HCT116 (cell line): ENCODE data around the gene HSD17B12. TPM values are rescaled to one million over a fixed set of nuclear protein-coding genes. Genes with fewer than 3 reads are reported as not detected.

ENCODE experiments used
- ATAC-seq: fragments of 200-7000 bp; cut with Tn5 transposase; 2 replicates; pipeline ENCODE4 v1.9.1; 2020; ENCODE audit warnings: mild to moderate bottlenecking, moderate library complexity
- BruUV-seq: library from RNA; stranded (reverse); fragments of 400-500 nt; replicated peaks from 2 replicates; lab custom pipeline; 2021; lab: Mats Ljungman, UMichigan
- CTCF ChIA-PET: fragments of 300-600 bp; sonication (Branson Sonifier 250); formaldehyde crosslinking; loops from one replicate; lab custom pipeline; 2021; ENCODE audit warnings: antibody characterized with exemption; lab: Charles Lee
- POLR2A ChIA-PET: fragments of 300-600, 350-600 bp; sonication (Branson Sonifier 250); formaldehyde crosslinking; loops from one replicate; lab custom pipeline; 2021; ENCODE audit warnings: antibody characterized with exemption; lab: Charles Lee
- RAD21 ChIA-PET, 2 experiments: fragments of 300-600 bp; sonication (Branson Sonifier 250); formaldehyde crosslinking; loops; one replicate each; lab custom pipeline; 2023; ENCODE audit warnings: low total read pairs in 2 of 2; ENCODE audit not compliant: uncharacterized antibody in 2 of 2, unreplicated experiment in 2 of 2, low non-redundant PET in 1 of 2; lab: Charles Lee
- DNase-seq: peaks from one replicate; pipeline ENCODE4 v3.0.0-alpha.2; 2010; ENCODE audit warnings: low read depth, low spot score
- H2AFZ ChIP-seq: fragments of 200-600 bp; shearing (Covaris generic), sonication (generic); 2 replicates; pipeline ENCODE4 v1.6.1; 2017; ENCODE audit warnings: low read depth, mixed run types, mixed read lengths, antibody characterized with exemption, low read length; ENCODE audit not compliant: poor library complexity, severe bottlenecking
- H3K27ac ChIP-seq: 2 replicates; pipeline ENCODE4 v1.5.1; 2012; ENCODE audit warnings: low read depth, low read length
- H3K27me3 ChIP-seq: fragments of 200-600 bp; sonication (generic); 2 replicates; pipeline ENCODE4 v1.6.1; 2016; ENCODE audit warnings: mixed run types, low read length, mixed read lengths; ENCODE audit not compliant: insufficient read depth
- H3K36me3 ChIP-seq, 2 experiments: fragments of 200-500 bp in 1 of 2; fragments of 200-600 bp in 1 of 2; sonication (Bioruptor generic) in 1 of 2; sonication (generic) in 1 of 2; 2 replicates each; pipeline versions ENCODE4 v1.5.1 to v1.6.1; 2014 to 2016; ENCODE audit warnings: low read length in 2 of 2, inconsistent platforms in 1 of 2, mixed read lengths in 1 of 2, mixed run types in 1 of 2; ENCODE audit not compliant: insufficient read depth in 2 of 2, control insufficient read depth in 1 of 2
- H3K4me1 ChIP-seq, 2 experiments: fragments of 200-600 bp in 1 of 2; sonication (generic) in 1 of 2; 2 replicates each; pipeline versions ENCODE4 v1.5.1 to v1.6.1; 2012 to 2017; ENCODE audit warnings: low read length in 2 of 2, inconsistent platforms in 1 of 2, mild to moderate bottlenecking in 1 of 2, mixed read lengths in 1 of 2, mixed run types in 1 of 2, moderate library complexity in 1 of 2; ENCODE audit not compliant: insufficient read depth in 2 of 2, control insufficient read depth in 1 of 2
- H3K4me2 ChIP-seq: fragments of 200-600 bp; sonication (generic); 2 replicates; pipeline ENCODE4 v1.6.1; 2017; ENCODE audit warnings: mixed run types, low read length, mixed read lengths
- H3K4me3 ChIP-seq, 2 experiments: fragments of 200-600 bp in 1 of 2; sonication (generic) in 1 of 2; replicated peaks in 1 of 2; 2 replicates each; pipeline ENCODE4 v1.5.1; 2011 to 2016; ENCODE audit warnings: low read length in 2 of 2, control low read depth in 1 of 2, low read depth in 1 of 2, mild to moderate bottlenecking in 1 of 2, mixed read lengths in 1 of 2, mixed run types in 1 of 2
- H3K79me2 ChIP-seq: fragments of 200-600 bp; sonication (generic); 2 replicates; pipeline ENCODE4 v1.6.1; 2017; ENCODE audit warnings: mild to moderate bottlenecking, mixed run types, low read length, moderate library complexity, mixed read lengths; ENCODE audit not compliant: insufficient read depth
- H3K9ac ChIP-seq: fragments of 200-600 bp; sonication (generic); 2 replicates; pipeline ENCODE4 v1.6.1; 2016; ENCODE audit warnings: low read length, mixed read lengths
- H3K9me2 ChIP-seq: fragments of 200-600 bp; sonication (generic), shearing (Covaris generic); 2 replicates; pipeline ENCODE4 v1.6.1; 2017; ENCODE audit warnings: mixed run types, mild to moderate bottlenecking, moderate library complexity; ENCODE audit not compliant: insufficient read depth
- H3K9me3 ChIP-seq, 2 experiments: fragments of 200-500 bp in 1 of 2; fragments of 200-600 bp in 1 of 2; sonication (Bioruptor generic) in 1 of 2; sonication (generic) in 1 of 2; 2 replicates each; pipeline ENCODE4 v1.6.1; 2014 to 2017; ENCODE audit warnings: low read length in 2 of 2, mixed read lengths in 2 of 2, inconsistent platforms in 1 of 2, low read depth in 1 of 2, mild to moderate bottlenecking in 1 of 2, mixed run types in 1 of 2, moderate library complexity in 1 of 2; ENCODE audit not compliant: control insufficient read depth in 1 of 2, insufficient read depth in 1 of 2
- H4K20me1 ChIP-seq: fragments of 200-600 bp; sonication (generic), shearing (Covaris generic); 2 replicates; pipeline ENCODE4 v1.6.1; 2017; ENCODE audit warnings: mixed run types, mild to moderate bottlenecking, moderate library complexity; ENCODE audit not compliant: insufficient read depth
- JUND ChIP-seq: IDR thresholded peaks from 2 replicates; pipeline ENCODE4 v1.6.1; 2012
- YY1 ChIP-seq: IDR thresholded peaks from 2 replicates; pipeline ENCODE4 v1.6.1; 2011; ENCODE audit warnings: low read length, low read depth, moderate library complexity, mild to moderate bottlenecking; ENCODE audit not compliant: insufficient replicate concordance; ENCODE audit errors: extremely low read depth
- intact Hi-C: fragments of 100-400 bp; cut with micrococcal nuclease; formaldehyde crosslinking; loops from 2 replicates; pipeline ENCODE4 v1.10.0; 2022
- total RNA-seq: library from RNA; stranded (reverse); gene quantifications from one replicate; pipeline ENCODE4 v1.2.1, GENCODE V29; 2021; ENCODE audit not compliant: unreplicated experiment
- TF ChIP-seq, protein P1 (sequence below): IDR thresholded peaks from 2 replicates; pipeline ENCODE4 v1.6.1; 2012; ENCODE audit warnings: low read depth

Gene HSD17B12
- total RNA-seq, 1 experiment from 2014 or later, result 83.7 TPM

DNA sequence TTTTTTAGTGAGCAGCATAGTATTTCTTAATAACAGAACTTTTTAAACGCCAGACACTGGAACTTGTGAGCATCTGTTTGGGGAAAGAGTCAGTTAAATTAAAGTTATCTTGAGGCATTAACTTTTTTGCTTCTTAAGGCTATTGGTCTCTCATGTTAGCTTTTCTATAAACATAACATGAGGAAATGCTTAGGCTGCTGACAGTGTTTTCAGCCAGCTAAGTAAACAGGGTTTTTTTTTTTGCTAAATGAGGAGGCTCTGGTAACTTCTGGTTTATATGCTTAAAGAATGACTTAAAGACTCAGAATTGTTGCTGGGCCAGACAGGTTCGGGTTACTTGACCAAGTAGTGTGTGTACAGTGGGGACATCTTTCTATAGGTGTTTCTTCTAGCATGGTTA, 104.3 kb downstream of the HSD17B12 start (continued):
- TF ChIP-seq, protein P1, sequence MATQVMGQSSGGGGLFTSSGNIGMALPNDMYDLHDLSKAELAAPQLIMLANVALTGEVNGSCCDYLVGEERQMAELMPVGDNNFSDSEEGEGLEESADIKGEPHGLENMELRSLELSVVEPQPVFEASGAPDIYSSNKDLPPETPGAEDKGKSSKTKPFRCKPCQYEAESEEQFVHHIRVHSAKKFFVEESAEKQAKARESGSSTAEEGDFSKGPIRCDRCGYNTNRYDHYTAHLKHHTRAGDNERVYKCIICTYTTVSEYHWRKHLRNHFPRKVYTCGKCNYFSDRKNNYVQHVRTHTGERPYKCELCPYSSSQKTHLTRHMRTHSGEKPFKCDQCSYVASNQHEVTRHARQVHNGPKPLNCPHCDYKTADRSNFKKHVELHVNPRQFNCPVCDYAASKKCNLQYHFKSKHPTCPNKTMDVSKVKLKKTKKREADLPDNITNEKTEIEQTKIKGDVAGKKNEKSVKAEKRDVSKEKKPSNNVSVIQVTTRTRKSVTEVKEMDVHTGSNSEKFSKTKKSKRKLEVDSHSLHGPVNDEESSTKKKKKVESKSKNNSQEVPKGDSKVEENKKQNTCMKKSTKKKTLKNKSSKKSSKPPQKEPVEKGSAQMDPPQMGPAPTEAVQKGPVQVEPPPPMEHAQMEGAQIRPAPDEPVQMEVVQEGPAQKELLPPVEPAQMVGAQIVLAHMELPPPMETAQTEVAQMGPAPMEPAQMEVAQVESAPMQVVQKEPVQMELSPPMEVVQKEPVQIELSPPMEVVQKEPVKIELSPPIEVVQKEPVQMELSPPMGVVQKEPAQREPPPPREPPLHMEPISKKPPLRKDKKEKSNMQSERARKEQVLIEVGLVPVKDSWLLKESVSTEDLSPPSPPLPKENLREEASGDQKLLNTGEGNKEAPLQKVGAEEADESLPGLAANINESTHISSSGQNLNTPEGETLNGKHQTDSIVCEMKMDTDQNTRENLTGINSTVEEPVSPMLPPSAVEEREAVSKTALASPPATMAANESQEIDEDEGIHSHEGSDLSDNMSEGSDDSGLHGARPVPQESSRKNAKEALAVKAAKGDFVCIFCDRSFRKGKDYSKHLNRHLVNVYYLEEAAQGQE, result no peak
- no peak for TF ChIP-seq YY1

DNA sequence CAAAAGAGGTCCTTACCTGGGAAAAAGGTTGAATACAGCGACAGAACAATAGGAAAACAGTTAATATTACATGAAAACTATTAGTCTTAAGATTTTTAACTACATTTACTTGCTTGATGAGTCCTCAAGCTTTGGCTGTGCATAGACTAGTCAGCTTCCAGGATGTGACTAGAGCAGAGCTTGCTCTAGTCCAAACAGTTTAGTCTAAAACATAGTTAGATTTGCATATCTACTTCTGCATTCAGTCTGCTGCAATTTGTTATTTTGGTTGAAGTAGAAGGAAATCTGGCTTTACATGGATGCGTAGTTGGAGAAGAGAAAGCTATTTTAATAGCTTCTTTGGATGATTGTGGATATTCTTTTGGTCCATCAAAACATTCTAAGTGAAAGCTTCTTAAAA, 104.8 kb downstream of the HSD17B12 start:
- Histone ChIP-seq H3K79me2 (peaks cover 10% of the 10 kb centered on the region; the same call in 1 of the 2 replicates), H2AFZ (no peak overlapping the region), H3K4me1 (peaks cover 10 to 15% of the 10 kb centered on the region in 2 experiments), H3K9ac (no peak overlapping the region), H3K4me3 (no peak overlapping the region), H3K27me3 (no peaks in the 10 kb centered on the region), H3K9me3 (peaks cover 0 to 3% of the 10 kb centered on the region in 2 experiments; a peak in 2 of 4 replicates), H3K4me2 (no peak overlapping the region), H3K36me3 (0 out of 4 replicates have a peak, but pooled peaks cover 0 to 4% of the 10 kb centered on the region in 2 experiments), H3K27ac (no peak overlapping the region), H4K20me1 (no peaks in the 10 kb centered on the region), H3K9me2 (no peaks in the 10 kb centered on the region)
- no peak for DNase-seq
- ChIA-PET CTCF (interaction anchor here (1.6 kb wide), 1 partner anchor 67 kb away, joined by 4 read pairs; no protein-coding TSS in a partner anchor), POLR2A (no interaction called here), RAD21 (no interaction called here)
- TF ChIP-seq JUND, result no peak
- intact Hi-C loops, result no loop called here
- no peak for ATAC-seq
- no TSS peak for BruUV-seq
